CD4-positive, alpha-beta T cell treated with Interleukin-17A for 1 hour (primary cell): ENCODE measurements around the gene IRF1.
"Not testable (repeated sequence)": the region's sequence is repeated elsewhere in the genome, so short reads cannot be mapped to it uniquely, and the experiment has no call there.

Source experiments
- DNase-seq: peaks from one replicate; pipeline ENCODE4 v3.0.0-alpha.2; 2020

The IRF1 gene

GRCh38 chr5:132459031-132459982, 31.3 kb downstream of the IRF1 start:
- no peak for DNase-seq

- DNase-seq = peak; percentile 53
These were observed 31.9 kb downstream of the IRF1 start for GRCh38 chr5:132458651-132459030.

- no peak for DNase-seq
These were observed 32.4 kb downstream of the IRF1 start for GRCh38 chr5:132458226-132458560.

- peak; percentile 67 for DNase-seq
These were observed 33.0 kb downstream of the IRF1 start for GRCh38 chr5:132457371-132458225.

GRCh38 chr5:132456987-132457361, 33.6 kb downstream of the IRF1 start:
- DNase-seq = no peak

GRCh38 chr5:132456296-132456986, 34.1 kb downstream of the IRF1 start:
- DNase-seq = peak; percentile 87

- no peak for DNase-seq
These were observed 34.9 kb downstream of the IRF1 start for GRCh38 chr5:132455614-132456115.

GRCh38 chr5:132454361-132454760, 36.2 kb downstream of the IRF1 start:
- DNase-seq = no peak

- no peak for DNase-seq
These were observed 39.2 kb downstream of the IRF1 start for GRCh38 chr5:132451387-132451786.

GRCh38 chr5:132449060-132449459, 41.5 kb downstream of the IRF1 start:
- DNase-seq = no peak

- no peak for DNase-seq
These were observed 43.4 kb downstream of the IRF1 start for GRCh38 chr5:132447196-132447595.

GRCh38 chr5:132446621-132447020, 44.0 kb downstream of the IRF1 start:
- DNase-seq = no peak

GRCh38 chr5:132445930-132446329, 44.6 kb downstream of the IRF1 start:
- DNase-seq = no peak

- DNase-seq = no peak
These were observed 45.0 kb downstream of the IRF1 start for GRCh38 chr5:132445640-132445923.

- DNase-seq = no peak
These were observed 45.5 kb downstream of the IRF1 start for GRCh38 chr5:132444841-132445639.

GRCh38 chr5:132444061-132444460, 46.5 kb downstream of the IRF1 start:
- no peak for DNase-seq

- no peak for DNase-seq
These were observed 51.0 kb downstream of the IRF1 start for GRCh38 chr5:132439521-132440089.

GRCh38 chr5:132438917-132439316, 51.7 kb downstream of the IRF1 start:
- DNase-seq = no peak

GRCh38 chr5:132438267-132438645, 52.3 kb downstream of the IRF1 start:
- DNase-seq = not testable (repeated sequence)

- DNase-seq = peak; percentile 73
These were observed 52.8 kb downstream of the IRF1 start for GRCh38 chr5:132437604-132438266.

- DNase-seq = no peak
These were observed 53.6 kb downstream of the IRF1 start for GRCh38 chr5:132436936-132437335.

GRCh38 chr5:132435886-132436285, 54.7 kb downstream of the IRF1 start:
- no peak for DNase-seq
